Stimulated activated CD8-positive, alpha-beta memory T cell treated with anti-CD3 and anti-CD28 coated beads, Interleukin-15, amount 100 ng/mL, for 4 hours (primary cell): ENCODE results near the gene FAM24B.
A peak's percentile ranks its signal among the peaks of the same experiment; 100 is the strongest.
"Not testable (repeated sequence)": the region's sequence is repeated elsewhere in the genome, so short reads cannot be mapped to it uniquely, and the experiment has no call there.

ENCODE experiments used
- DNase-seq, 2 donors: peaks; one replicate each; pipeline ENCODE4 v3.0.0-alpha.2; 2020; ENCODE audit warnings: low read depth in 2 of 2

FAM24B gene

GRCh38 chr10:122879339-122880273 is at the start of gene FAM24B:
Gene FAM24B, minus strand, starts transcription at chr10:122879581. Its CDS starts 29,066 bp downstream, at chr10:122850515.
- DNase-seq: peak; percentile 84 to 95

GRCh38 chr10:122915700-122916099 is 36.3 kb upstream of the FAM24B start:
- no peak for DNase-seq

GRCh38 chr10:122911889-122912484 is 32.6 kb upstream of the FAM24B start:
- no peak for DNase-seq

- DNase-seq: no peak
Observed at GRCh38 chr10:122910310-122910709, 30.9 kb upstream of the FAM24B start, which contains the start of gene FAM24A. Gene FAM24A, plus strand, starts transcription at chr10:122910610. Its CDS starts 1,025 bp downstream, at chr10:122911635.

GRCh38 chr10:122903861-122904260 is 24.5 kb upstream of the FAM24B start:
- not testable (repeated sequence) for DNase-seq

- no peak for DNase-seq
Observed at GRCh38 chr10:122894261-122894944, 15.0 kb upstream of the FAM24B start.

- DNase-seq: no peak
Observed at GRCh38 chr10:122884166-122884565, 4.8 kb upstream of the FAM24B start.

- no peak for DNase-seq
Observed at GRCh38 chr10:122882766-122883165, 3.4 kb upstream of the FAM24B start.

GRCh38 chr10:122878799-122879338 is 512 bp downstream of the FAM24B start:
- DNase-seq: no peak

- no peak for DNase-seq
Observed at GRCh38 chr10:122877264-122877663, 2.1 kb downstream of the FAM24B start.

GRCh38 chr10:122876467-122876855 is 2.9 kb downstream of the FAM24B start:
- no peak for DNase-seq

GRCh38 chr10:122875843-122876466 is 3.4 kb downstream of the FAM24B start:
- DNase-seq: no peak

- DNase-seq: not testable (repeated sequence)
Observed at GRCh38 chr10:122871947-122872346, 7.4 kb downstream of the FAM24B start.

- not testable (repeated sequence) for DNase-seq
Observed at GRCh38 chr10:122868768-122869167, 10.6 kb downstream of the FAM24B start.

GRCh38 chr10:122866757-122867482 is 12.5 kb downstream of the FAM24B start:
- not testable (repeated sequence) for DNase-seq

- DNase-seq: no peak
Observed at GRCh38 chr10:122864901-122865300, 14.5 kb downstream of the FAM24B start.

- DNase-seq: no peak
Observed at GRCh38 chr10:122864194-122864592, 15.2 kb downstream of the FAM24B start.

- no peak for DNase-seq
Observed at GRCh38 chr10:122863216-122864193, 15.9 kb downstream of the FAM24B start.

- no peak for DNase-seq
Observed at GRCh38 chr10:122861711-122862161, 17.6 kb downstream of the FAM24B start.
